Panc1 (cell line): ENCODE results near the gene DR1. TPM values are rescaled to one million over a fixed set of nuclear protein-coding genes. Genes with fewer than 3 reads are reported as not detected.
A peak's percentile ranks its signal among the peaks of the same experiment; 100 is the strongest.

Experiments
- ATAC-seq: fragments of 200-7000 bp; cut with Tn5 transposase; 2 replicates; pipeline ENCODE4 v1.9.1; 2020; ENCODE audit warnings: mild to moderate bottlenecking, moderate library complexity
- BruUV-seq: library from RNA; stranded (reverse); fragments of 400-500 nt; replicated peaks from 2 replicates; lab custom pipeline; 2021; lab: Mats Ljungman, UMichigan
- CTCF ChIA-PET: fragments of 300-600 bp; sonication (Branson Sonifier 250); formaldehyde crosslinking; loops from one replicate; lab custom pipeline; 2022; ENCODE audit warnings: antibody characterized with exemption; lab: Charles Lee
- POLR2A ChIA-PET: fragments of 300-600 bp; sonication (Branson Sonifier 250); formaldehyde crosslinking; loops from one replicate; lab custom pipeline; 2022; ENCODE audit warnings: antibody characterized with exemption; lab: Charles Lee
- DNase-seq: peaks from one replicate; pipeline ENCODE4 v3.0.0-alpha.2; 2010; ENCODE audit warnings: low read depth, low spot score
- H3K27ac ChIP-seq: 2 replicates; pipeline ENCODE4 v1.5.1; 2011; ENCODE audit warnings: mild to moderate bottlenecking, low read length, inconsistent platforms
- H3K27me3 ChIP-seq: fragments of 200-500 bp; sonication (Bioruptor generic); 2 replicates; pipeline ENCODE4 v1.6.0; 2014; ENCODE audit warnings: low read length, inconsistent platforms; ENCODE audit not compliant: control insufficient read depth, insufficient read depth
- H3K36me3 ChIP-seq: fragments of 200-500 bp; sonication (Bioruptor generic); 2 replicates; pipeline ENCODE4 v1.5.1; 2014; ENCODE audit warnings: inconsistent platforms, mild to moderate bottlenecking, low read length, moderate library complexity; ENCODE audit not compliant: control insufficient read depth, insufficient read depth
- H3K4me1 ChIP-seq: 2 replicates; pipeline ENCODE4 v1.5.1; 2011; ENCODE audit warnings: inconsistent platforms, mild to moderate bottlenecking, low read length, moderate library complexity; ENCODE audit not compliant: control insufficient read depth, insufficient read depth
- H3K4me3 ChIP-seq, 2 experiments: 2 replicates each; pipeline ENCODE4 v1.5.1; 2011 to 2012; ENCODE audit warnings: low read depth in 2 of 2, low read length in 2 of 2, mild to moderate bottlenecking in 2 of 2, inconsistent platforms in 1 of 2, moderate library complexity in 1 of 2
- H3K9me3 ChIP-seq: fragments of 200-500 bp; sonication (Bioruptor generic); 2 replicates; pipeline ENCODE4 v1.5.1; 2014; ENCODE audit warnings: low read depth, mild to moderate bottlenecking, inconsistent platforms, low read length, moderate library complexity; ENCODE audit not compliant: control insufficient read depth, insufficient read depth
- POLR2AphosphoS5 ChIP-seq: IDR thresholded peaks from 2 replicates; pipeline ENCODE4 v1.6.1; 2012; ENCODE audit warnings: mild to moderate bottlenecking, low read depth, low read length, moderate library complexity
- SIN3A ChIP-seq: IDR thresholded peaks from 2 replicates; pipeline ENCODE4 v1.6.1; 2012; ENCODE audit warnings: low read depth, mild to moderate bottlenecking, low read length, moderate library complexity, borderline replicate concordance; ENCODE audit not compliant: insufficient read depth
- TCF7L2 ChIP-seq: IDR thresholded peaks from 2 replicates; pipeline ENCODE4 v1.6.1; 2011; ENCODE audit warnings: mild to moderate bottlenecking, low read depth, low read length, inconsistent platforms
- in situ Hi-C: cut with HindIII; loops from 2 replicates; pipeline ENCODE4 v1.10.0; 2016; ENCODE audit warnings: low sequenced_read_pairs, low pct_unique_long_range_greater_than_20kb
- intact Hi-C: fragments of 100-400 bp; cut with micrococcal nuclease; formaldehyde crosslinking; loops from one replicate; pipeline ENCODE4 v1.10.0; 2022; ENCODE audit not compliant: unreplicated experiment
- total RNA-seq: library from RNA; stranded (reverse); gene quantifications from one replicate; pipeline ENCODE4 v1.2.1, GENCODE V29; 2021; ENCODE audit not compliant: unreplicated experiment
- TF ChIP-seq, protein P1 (sequence below), 2 experiments: IDR thresholded peaks; 2 replicates each; pipeline ENCODE4 v1.6.1; 2011 to 2012; ENCODE audit warnings: low read depth in 2 of 2, control low read depth in 1 of 2, low read length in 1 of 2, mild to moderate bottlenecking in 1 of 2, moderate library complexity in 1 of 2; ENCODE audit not compliant: insufficient read depth in 1 of 2
- TF ChIP-seq, protein P2 (sequence below): fragments of 450-650 bp; IDR thresholded peaks from 2 replicates; pipeline ENCODE4 v1.5.1; 2017; ENCODE audit warnings: mild to moderate bottlenecking

The DR1 gene
- total RNA-seq, 1 experiment from 2014 or later, result 39.0 TPM

DNA sequence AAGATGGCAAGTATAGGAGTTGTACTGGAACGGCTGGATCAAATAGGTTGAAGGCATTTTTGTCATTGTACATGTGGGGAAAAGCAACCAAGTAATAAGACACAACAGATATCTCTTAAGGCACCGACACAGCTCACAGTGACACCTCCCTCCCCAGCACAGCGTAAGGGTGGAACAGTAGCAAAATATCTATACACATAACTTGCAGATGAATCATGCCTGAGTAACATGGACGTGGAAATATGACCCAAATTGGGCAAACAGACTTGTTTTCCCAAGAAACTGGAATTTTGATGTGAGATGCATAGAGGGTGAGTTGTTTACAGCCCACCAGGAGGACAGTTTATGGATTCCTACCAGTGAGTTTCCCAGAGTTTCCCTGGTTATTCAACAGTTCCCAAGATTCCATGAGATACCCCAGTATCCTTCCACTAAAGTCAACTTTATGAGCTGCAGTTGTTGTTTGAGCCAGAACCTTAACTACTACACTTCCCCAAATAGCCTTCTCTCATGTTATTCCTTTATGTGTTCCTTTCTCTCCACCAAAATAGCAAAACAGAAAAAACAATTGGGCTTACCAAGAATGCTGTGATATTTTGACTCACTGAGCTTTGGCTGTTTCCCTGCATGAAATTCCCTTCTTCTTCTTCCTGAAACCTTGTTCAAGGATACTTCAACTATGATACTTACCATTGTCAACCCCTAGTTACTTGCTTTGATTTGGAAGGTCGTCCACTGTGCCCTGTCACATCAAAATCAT lies 7.1 kb upstream of the DR1 start:
- peak; percentile 71; the same call in 1 of the 2 replicates for ATAC-seq
- H3K4me1 ChIP-seq, result no peaks in the 10 kb centered on the region
- CTCF ChIA-PET, result no interaction called here
- intact Hi-C loops (no loop called here), in situ Hi-C loops (no loop called here)
- H3K27ac ChIP-seq, result no peak overlapping the region
- no peak overlapping the region for H3K4me3 ChIP-seq
- POLR2A ChIA-PET, result no interaction called here
- no peaks in the 10 kb centered on the region for H3K9me3 ChIP-seq
- TF ChIP-seq, protein P1, sequence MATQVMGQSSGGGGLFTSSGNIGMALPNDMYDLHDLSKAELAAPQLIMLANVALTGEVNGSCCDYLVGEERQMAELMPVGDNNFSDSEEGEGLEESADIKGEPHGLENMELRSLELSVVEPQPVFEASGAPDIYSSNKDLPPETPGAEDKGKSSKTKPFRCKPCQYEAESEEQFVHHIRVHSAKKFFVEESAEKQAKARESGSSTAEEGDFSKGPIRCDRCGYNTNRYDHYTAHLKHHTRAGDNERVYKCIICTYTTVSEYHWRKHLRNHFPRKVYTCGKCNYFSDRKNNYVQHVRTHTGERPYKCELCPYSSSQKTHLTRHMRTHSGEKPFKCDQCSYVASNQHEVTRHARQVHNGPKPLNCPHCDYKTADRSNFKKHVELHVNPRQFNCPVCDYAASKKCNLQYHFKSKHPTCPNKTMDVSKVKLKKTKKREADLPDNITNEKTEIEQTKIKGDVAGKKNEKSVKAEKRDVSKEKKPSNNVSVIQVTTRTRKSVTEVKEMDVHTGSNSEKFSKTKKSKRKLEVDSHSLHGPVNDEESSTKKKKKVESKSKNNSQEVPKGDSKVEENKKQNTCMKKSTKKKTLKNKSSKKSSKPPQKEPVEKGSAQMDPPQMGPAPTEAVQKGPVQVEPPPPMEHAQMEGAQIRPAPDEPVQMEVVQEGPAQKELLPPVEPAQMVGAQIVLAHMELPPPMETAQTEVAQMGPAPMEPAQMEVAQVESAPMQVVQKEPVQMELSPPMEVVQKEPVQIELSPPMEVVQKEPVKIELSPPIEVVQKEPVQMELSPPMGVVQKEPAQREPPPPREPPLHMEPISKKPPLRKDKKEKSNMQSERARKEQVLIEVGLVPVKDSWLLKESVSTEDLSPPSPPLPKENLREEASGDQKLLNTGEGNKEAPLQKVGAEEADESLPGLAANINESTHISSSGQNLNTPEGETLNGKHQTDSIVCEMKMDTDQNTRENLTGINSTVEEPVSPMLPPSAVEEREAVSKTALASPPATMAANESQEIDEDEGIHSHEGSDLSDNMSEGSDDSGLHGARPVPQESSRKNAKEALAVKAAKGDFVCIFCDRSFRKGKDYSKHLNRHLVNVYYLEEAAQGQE (IDR thresholded peaks at IDR 0.05; ENCODE audit: insufficient read depth in 1 of 2, low read depth in 2 of 2, low read length in 1 of 2), result no peak
- no peak for TF ChIP-seq SIN3A
- TF ChIP-seq, protein P2, sequence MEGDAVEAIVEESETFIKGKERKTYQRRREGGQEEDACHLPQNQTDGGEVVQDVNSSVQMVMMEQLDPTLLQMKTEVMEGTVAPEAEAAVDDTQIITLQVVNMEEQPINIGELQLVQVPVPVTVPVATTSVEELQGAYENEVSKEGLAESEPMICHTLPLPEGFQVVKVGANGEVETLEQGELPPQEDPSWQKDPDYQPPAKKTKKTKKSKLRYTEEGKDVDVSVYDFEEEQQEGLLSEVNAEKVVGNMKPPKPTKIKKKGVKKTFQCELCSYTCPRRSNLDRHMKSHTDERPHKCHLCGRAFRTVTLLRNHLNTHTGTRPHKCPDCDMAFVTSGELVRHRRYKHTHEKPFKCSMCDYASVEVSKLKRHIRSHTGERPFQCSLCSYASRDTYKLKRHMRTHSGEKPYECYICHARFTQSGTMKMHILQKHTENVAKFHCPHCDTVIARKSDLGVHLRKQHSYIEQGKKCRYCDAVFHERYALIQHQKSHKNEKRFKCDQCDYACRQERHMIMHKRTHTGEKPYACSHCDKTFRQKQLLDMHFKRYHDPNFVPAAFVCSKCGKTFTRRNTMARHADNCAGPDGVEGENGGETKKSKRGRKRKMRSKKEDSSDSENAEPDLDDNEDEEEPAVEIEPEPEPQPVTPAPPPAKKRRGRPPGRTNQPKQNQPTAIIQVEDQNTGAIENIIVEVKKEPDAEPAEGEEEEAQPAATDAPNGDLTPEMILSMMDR, result no peak
- H3K36me3 ChIP-seq, result no peaks in the 10 kb centered on the region
- no peaks in the 10 kb centered on the region for H3K27me3 ChIP-seq
- no TSS peak for BruUV-seq
- DNase-seq, result no peak

DNA sequence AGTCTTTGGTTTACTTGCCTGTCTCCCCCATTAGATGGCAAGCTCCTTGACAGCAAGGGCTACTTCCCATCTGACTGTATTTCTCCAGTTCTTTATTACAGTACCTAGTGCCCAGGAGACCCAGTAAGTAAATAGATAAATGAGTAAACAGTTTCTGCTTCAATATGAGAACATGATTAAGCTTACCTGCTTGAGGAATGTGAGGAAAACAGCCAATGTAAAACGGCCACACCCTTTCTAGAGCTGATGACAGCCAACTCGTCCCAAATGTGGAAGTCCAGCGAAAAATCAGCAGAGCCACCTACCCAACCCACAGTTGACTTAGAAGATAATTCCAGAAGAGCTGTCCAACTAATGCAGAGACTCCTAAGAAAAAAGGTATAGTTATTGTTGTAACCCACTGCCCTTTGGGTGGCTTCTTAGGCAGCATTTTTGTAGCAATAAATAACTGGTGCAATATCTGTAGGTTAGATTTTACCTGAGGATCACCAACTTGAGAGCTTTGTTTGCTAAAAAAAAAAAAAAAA lies 6.5 kb upstream of the DR1 start:
- Histone ChIP-seq H3K27ac (no peak overlapping the region), H3K4me3 (no peak overlapping the region), H3K9me3 (no peaks in the 10 kb centered on the region), H3K4me1 (no peaks in the 10 kb centered on the region), H3K36me3 (no peaks in the 10 kb centered on the region), H3K27me3 (no peaks in the 10 kb centered on the region)
- TF ChIP-seq POLR2AphosphoS5 (no peak), SIN3A (no peak), TCF7L2 (no peak)
- TF ChIP-seq, protein P2, result no peak
- TF ChIP-seq, protein P1 (IDR thresholded peaks at IDR 0.05; ENCODE audit: insufficient read depth in 1 of 2, low read depth in 2 of 2, low read length in 1 of 2), result no peak
- no TSS peak for BruUV-seq
- DNase-seq (no peak), ATAC-seq (no peak)
- intact Hi-C loops, result no loop called here
- ChIA-PET POLR2A (no interaction called here), CTCF (no interaction called here)
- in situ Hi-C loops, result no loop called here
